ENCODE results near the gene ANKZF1.

The ANKZF1 gene

GRCh38 chr2:219214141-219214540, 15.5 kb upstream of the ANKZF1 start:
- TF ChIP-seq EP300 (IDR thresholded peaks at IDR 0.05; ENCODE audit: borderline replicate concordance) (no peak), EGR1 (IDR thresholded peaks at IDR 0.05) (no peak), USF1 (IDR thresholded peaks at IDR 0.05) (no peak), RAD21 (IDR thresholded peaks at IDR 0.05; ENCODE audit: low read depth) (no peak), TAF1 (IDR thresholded peaks at IDR 0.05; ENCODE audit: low read depth) (no peak), REST (IDR thresholded peaks at IDR 0.05; ENCODE audit: low read depth) (no peak), FOXM1 (IDR thresholded peaks at IDR 0.05; ENCODE audit: borderline replicate concordance, low read depth) (no peak), CREB1 (IDR thresholded peaks at IDR 0.05; ENCODE audit: low read depth) (no peak), NFIC (IDR thresholded peaks at IDR 0.05) (no peak), MAX (IDR thresholded peaks at IDR 0.05) (no peak), TCF12 (IDR thresholded peaks at IDR 0.05; ENCODE audit: low read depth) (no peak)

GRCh38 chr2:219214786-219215185, 14.8 kb upstream of the ANKZF1 start:
- TF ChIP-seq ZBTB7A (IDR thresholded peaks at IDR 0.05; ENCODE audit: low read depth) (no peak), CEBPB (IDR thresholded peaks at IDR 0.05) (no peak), FOXM1 (IDR thresholded peaks at IDR 0.05; ENCODE audit: borderline replicate concordance, low read depth) (no peak), REST (IDR thresholded peaks at IDR 0.05; ENCODE audit: low read depth) (no peak), EGR1 (IDR thresholded peaks at IDR 0.05) (no peak), YY1 (IDR thresholded peaks at IDR 0.05; ENCODE audit: low read depth) (no peak), CREB1 (IDR thresholded peaks at IDR 0.05; ENCODE audit: low read depth) (no peak), TEAD4 (IDR thresholded peaks at IDR 0.05) (no peak), NFIC (IDR thresholded peaks at IDR 0.05) (no peak), MAX (IDR thresholded peaks at IDR 0.05) (no peak), RAD21 (IDR thresholded peaks at IDR 0.05; ENCODE audit: low read depth) (no peak), TAF1 (IDR thresholded peaks at IDR 0.05; ENCODE audit: low read depth) (no peak), EP300 (IDR thresholded peaks at IDR 0.05; ENCODE audit: borderline replicate concordance) (no peak), TCF12 (IDR thresholded peaks at IDR 0.05; ENCODE audit: low read depth) (no peak), USF1 (IDR thresholded peaks at IDR 0.05) (no peak)

GRCh38 chr2:219215871-219216534, 13.6 kb upstream of the ANKZF1 start:
- TF ChIP-seq YY1 (IDR thresholded peaks at IDR 0.05; ENCODE audit: low read depth) (no peak), REST (IDR thresholded peaks at IDR 0.05; ENCODE audit: low read depth) (no peak), ZBTB7A (IDR thresholded peaks at IDR 0.05; ENCODE audit: low read depth) (no peak)

- no peak for TF ChIP-seq TCF12 (IDR thresholded peaks at IDR 0.05; ENCODE audit: low read depth)
- no peak for TF ChIP-seq TAF1 (IDR thresholded peaks at IDR 0.05; ENCODE audit: low read depth)
- TF ChIP-seq USF1 (IDR thresholded peaks at IDR 0.05) = no peak
- no peak for TF ChIP-seq TEAD4 (IDR thresholded peaks at IDR 0.05)
- TF ChIP-seq CREB1 (IDR thresholded peaks at IDR 0.05; ENCODE audit: low read depth) = no peak
- no peak for TF ChIP-seq REST (IDR thresholded peaks at IDR 0.05; ENCODE audit: low read depth)
- TF ChIP-seq YY1 (IDR thresholded peaks at IDR 0.05; ENCODE audit: low read depth) = no peak
- no peak for TF ChIP-seq EGR1 (IDR thresholded peaks at IDR 0.05)
- no peak for TF ChIP-seq FOXM1 (IDR thresholded peaks at IDR 0.05; ENCODE audit: borderline replicate concordance, low read depth)
- TF ChIP-seq NFIC (IDR thresholded peaks at IDR 0.05) = no peak
- no peak for TF ChIP-seq RAD21 (IDR thresholded peaks at IDR 0.05; ENCODE audit: low read depth)
Measured at GRCh38 chr2:219216535-219216915, 13.1 kb upstream of the ANKZF1 start.

Measured in Ishikawa (cell line).